Measurements from ENCODE around the gene FGF8.

Gene FGF8

DNA sequence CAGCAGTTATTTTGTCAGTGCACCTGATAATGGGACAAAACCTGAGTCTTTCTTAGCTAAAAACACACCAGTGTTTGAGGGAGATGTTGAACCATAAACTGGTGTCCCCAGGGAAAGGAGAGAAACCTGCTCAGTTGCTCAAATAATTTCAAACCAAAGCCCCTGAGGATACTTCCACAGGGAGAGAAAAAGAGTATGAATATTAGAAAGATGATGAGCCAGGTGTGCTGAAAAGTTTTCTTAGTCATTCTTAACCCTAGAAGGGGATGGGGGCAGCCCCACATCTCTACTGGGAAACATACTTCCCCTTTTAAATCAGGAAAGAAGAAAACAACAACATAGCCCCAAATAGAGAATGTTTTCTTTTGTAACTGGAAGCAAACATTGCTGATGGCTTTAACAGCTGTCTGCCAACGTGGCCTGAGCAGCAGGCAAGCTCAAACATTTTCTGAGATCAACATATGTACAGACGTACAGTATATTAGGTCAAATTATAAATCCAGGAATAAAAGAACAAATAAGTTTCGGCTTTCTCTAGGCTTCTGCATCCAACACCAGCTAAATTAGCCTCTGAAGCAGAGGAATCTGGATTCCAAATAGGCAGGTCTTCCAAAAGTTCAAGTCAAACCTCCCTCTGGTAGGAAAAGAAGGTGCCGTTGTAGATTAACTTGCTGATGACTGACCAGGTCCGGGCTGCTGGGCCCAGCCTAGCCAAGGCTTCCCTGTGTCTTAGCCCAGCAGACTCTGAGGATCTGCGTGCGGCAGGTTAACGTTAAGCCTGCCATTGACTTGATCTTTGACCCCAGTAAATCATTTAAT lies 50.4 kb downstream of the FGF8 start:
- DNase-seq: no peak

DNA sequence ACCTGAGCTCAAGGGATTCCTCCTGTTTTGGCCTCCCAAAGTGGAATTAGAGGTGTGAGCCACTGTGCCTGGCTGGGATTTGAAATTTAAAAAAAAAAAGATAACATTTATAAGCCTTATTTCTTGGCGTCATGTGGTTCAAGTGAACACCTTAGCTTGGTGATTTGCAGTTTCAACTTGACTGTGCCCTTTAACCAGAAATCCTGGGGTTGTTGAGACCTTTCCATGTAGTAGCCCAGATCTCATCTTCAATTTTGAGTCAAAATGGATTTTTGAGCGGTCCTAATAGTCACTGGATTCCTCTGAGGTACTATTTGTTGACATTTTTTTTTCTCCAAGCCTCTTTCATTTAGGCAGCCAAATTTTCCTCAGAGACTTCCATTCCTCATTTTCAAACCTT lies 51.5 kb downstream of the FGF8 start:
- DNase-seq: no peak

DNA sequence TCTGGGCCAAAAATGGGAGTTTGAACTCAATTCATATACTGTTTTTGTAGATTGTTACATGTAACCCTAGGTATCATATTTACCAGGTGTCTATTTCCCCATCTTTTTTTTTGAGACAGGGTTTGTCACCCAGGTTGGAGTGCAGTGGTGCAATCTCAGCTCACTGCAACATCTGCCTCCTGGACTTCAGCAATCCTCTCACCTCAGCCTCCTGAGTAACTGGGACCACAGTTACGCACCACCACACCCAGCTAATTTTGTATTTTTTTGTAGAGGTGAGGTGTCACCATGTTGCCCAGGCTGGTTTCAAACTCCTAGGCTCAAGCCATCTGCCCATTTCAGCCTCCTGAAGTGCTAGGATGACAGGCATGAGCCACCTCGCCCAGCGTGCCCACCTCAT lies 52.7 kb downstream of the FGF8 start:
- DNase-seq: no peak

DNA sequence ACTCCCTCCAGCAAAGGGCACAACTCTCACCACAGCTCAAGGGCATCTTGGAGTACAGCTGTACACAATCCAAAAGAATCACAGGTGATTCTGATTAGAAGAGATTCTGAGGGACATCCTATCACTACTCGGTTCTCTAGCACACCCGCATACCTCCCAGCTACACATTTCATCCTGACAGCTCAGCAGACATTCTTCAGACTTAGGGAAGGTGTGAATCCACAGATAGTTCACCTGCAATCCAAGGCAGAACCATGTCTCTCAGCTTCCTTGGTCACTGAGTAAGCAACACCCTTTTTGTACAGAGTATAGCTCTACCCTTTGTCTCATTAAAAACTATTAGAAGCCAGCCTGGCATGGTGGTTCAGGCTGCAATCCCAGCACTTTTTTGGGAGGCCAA lies 54.1 kb downstream of the FGF8 start:
- DNase-seq: no peak

DNA sequence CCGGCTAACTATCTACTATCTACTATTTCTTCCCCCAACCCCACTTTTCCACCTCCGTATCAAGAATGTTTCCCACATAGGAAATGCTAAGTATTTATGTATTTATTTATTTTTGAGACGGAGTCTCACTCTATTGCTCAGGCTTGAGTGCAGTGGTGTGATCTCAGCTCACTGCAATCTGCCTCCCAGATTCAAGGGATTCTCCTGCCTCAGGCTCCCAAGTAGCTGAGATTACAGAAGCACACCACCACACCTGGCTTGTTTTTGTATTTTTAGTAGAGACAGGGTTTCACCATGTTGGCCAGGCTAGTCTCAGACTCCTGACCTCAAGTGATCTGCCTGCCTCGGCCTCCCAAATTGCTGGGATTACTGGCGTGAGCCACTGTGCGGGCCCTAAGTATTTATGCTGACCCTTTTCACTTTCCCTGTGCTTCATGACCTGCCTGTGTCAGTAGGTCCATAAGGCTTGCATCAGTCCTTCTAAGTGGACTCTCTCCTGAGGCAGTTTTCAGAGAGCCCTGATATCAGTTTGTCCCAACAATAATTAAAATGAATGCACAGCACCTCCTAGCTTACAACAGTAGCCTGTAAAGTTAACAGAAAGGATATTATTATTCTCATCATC lies 55.2 kb downstream of the FGF8 start:
- DNase-seq: no peak
